Lower lobe of right lung (tissue), 2 donors: ENCODE measurements around the gene CLCN7. TPM values are rescaled to one million over a fixed set of nuclear protein-coding genes. Genes with fewer than 3 reads are reported as not detected.

Experiments
- ATAC-seq, 2 donors: fragments of 200-7000 bp; cut with Tn5 transposase; one replicate each; pipeline ENCODE4 v1.9.1; 2020 to 2022; ENCODE audit warnings: mild to moderate bottlenecking in 2 of 2, moderate library complexity in 2 of 2
- DNase-seq: peaks from one replicate; pipeline ENCODE4 v3.0.0-alpha.2; 2020
- H3K27ac ChIP-seq: fragments of 200-600 bp; one replicate; pipeline ENCODE4 v1.8.0; 2022
- H3K27me3 ChIP-seq: fragments of 200-600 bp; one replicate; pipeline ENCODE4 v1.8.0; 2022; ENCODE audit warnings: low read depth
- H3K36me3 ChIP-seq: fragments of 200-600 bp; one replicate; pipeline ENCODE4 v1.8.0; 2022; ENCODE audit warnings: mild to moderate bottlenecking
- H3K4me1 ChIP-seq: fragments of 200-600 bp; one replicate; pipeline ENCODE4 v1.8.0; 2022
- H3K4me3 ChIP-seq: fragments of 200-600 bp; one replicate; pipeline ENCODE4 v1.8.0; 2022; ENCODE audit warnings: mild to moderate bottlenecking
- H3K9me3 ChIP-seq: fragments of 200-600 bp; one replicate; pipeline ENCODE4 v1.8.0; 2022
- CTCF ChIP-seq: fragments of 200-600 bp; IDR thresholded peaks from one replicate; pipeline ENCODE4 v1.8.0; 2022; ENCODE audit warnings: antibody characterized with exemption, mild to moderate bottlenecking
- intact Hi-C: fragments of 100-400 bp; cut with DNase I; formaldehyde crosslinking; loops from one replicate; pipeline ENCODE4 v1.11.0; 2022
- total RNA-seq: library from RNA; stranded (reverse); fragmentation: NEBNext Ultra II Directional; extraction: Animal tissue kit (Norgen Biotek cat#: 25700); gene quantifications from one replicate; pipeline ENCODE4 v1.2.1, GENCODE V29; 2021
- donor health status: DM: no; HTN: yes; CAD: no; lungs with severe emphysema.

The CLCN7 gene
- total RNA-seq, 1 donor from 2014 or later, result 146 TPM

- no peak for TF ChIP-seq CTCF
- H3K36me3 ChIP-seq, result peaks cover 84% of the 10 kb centered on the region
- no peak overlapping the region for H3K4me3 ChIP-seq
- intact Hi-C loops, result no loop called here
- no peaks in the 10 kb centered on the region for H3K9me3 ChIP-seq
- ATAC-seq (no peak), DNase-seq (no peak)
- no peaks in the 10 kb centered on the region for H3K4me1 ChIP-seq
- H3K27me3 ChIP-seq, result no peaks in the 10 kb centered on the region
- no peak overlapping the region for H3K27ac ChIP-seq
Observed at GRCh38 chr16:1457489-1458245, 17.2 kb downstream of the CLCN7 start.

- Histone ChIP-seq H3K4me1 (no peaks in the 10 kb centered on the region), H3K27ac (no peak overlapping the region), H3K27me3 (no peaks in the 10 kb centered on the region), H3K9me3 (no peaks in the 10 kb centered on the region), H3K4me3 (no peak overlapping the region), H3K36me3 (peaks cover 91% of the 10 kb centered on the region)
- intact Hi-C loops, result no loop called here
- no peak for DNase-seq
- TF ChIP-seq CTCF, result no peak
- no peak for ATAC-seq
Observed at GRCh38 chr16:1456951-1457350, 17.9 kb downstream of the CLCN7 start.

- no peak for TF ChIP-seq CTCF
- Histone ChIP-seq H3K36me3 (peaks cover 92% of the 10 kb centered on the region), H3K9me3 (no peaks in the 10 kb centered on the region), H3K27me3 (no peaks in the 10 kb centered on the region), H3K27ac (no peak overlapping the region), H3K4me3 (no peak overlapping the region), H3K4me1 (no peaks in the 10 kb centered on the region)
- ATAC-seq, result no peak
- no peak for DNase-seq
- intact Hi-C loops, result no loop called here
Observed at GRCh38 chr16:1455190-1456171, 19.3 kb downstream of the CLCN7 start.

- intact Hi-C loops, result no loop called here
- Histone ChIP-seq H3K4me3 (no peak overlapping the region), H3K4me1 (no peaks in the 10 kb centered on the region), H3K27me3 (no peaks in the 10 kb centered on the region), H3K27ac (no peak overlapping the region), H3K9me3 (no peaks in the 10 kb centered on the region), H3K36me3 (peaks cover 95% of the 10 kb centered on the region)
- no peak for ATAC-seq
- TF ChIP-seq CTCF, result no peak
- DNase-seq, result no peak
Observed at GRCh38 chr16:1454561-1454960, 20.3 kb downstream of the CLCN7 start.

GRCh38 chr16:1453316-1453715 is 21.5 kb downstream of the CLCN7 start:
- ATAC-seq, result no peak
- no peaks in the 10 kb centered on the region for H3K27me3 ChIP-seq
- no peak overlapping the region for H3K27ac ChIP-seq
- H3K4me1 ChIP-seq, result no peaks in the 10 kb centered on the region
- peaks cover 100% of the 10 kb centered on the region for H3K36me3 ChIP-seq
- no peak overlapping the region for H3K4me3 ChIP-seq
- intact Hi-C loops, result no loop called here
- no peaks in the 10 kb centered on the region for H3K9me3 ChIP-seq
- TF ChIP-seq CTCF, result no peak
- DNase-seq, result no peak
